ENCODE data around the gene PSEN2.

DNA sequence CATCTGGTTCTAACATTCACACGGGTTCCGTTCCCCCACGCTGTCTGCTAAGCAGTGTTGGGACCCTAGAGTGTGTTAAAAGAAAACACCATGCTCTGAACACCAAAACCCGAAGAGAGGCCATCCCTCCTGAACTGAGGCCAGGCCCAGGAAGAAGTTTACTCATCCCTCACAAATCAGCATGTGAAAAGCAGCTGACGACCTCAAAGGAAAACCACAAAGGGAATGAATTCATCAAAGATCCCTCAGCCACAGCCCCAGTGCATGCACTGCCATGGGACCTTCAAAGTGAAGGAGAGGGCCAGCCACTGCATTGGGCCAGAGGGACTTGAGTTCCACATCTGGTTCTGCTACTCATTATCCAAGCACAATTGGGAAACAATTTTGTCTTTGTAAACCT lies 7.0 kb upstream of the PSEN2 start:
- TF ChIP-seq POLR2A (IDR thresholded peaks at IDR 0.05; ENCODE audit: low read length) (no peak), GATA1 (IDR thresholded peaks at IDR 0.05; ENCODE audit: low read depth, low read length) (no peak)

Measured in erythroblast (primary cell).